Neural cell (in vitro differentiated cells): ENCODE measurements around the gene RFX3.

Experiments
- EP300 ChIP-seq: fragments of 450-650 bp; conservative IDR thresholded peaks from 2 replicates; pipeline ENCODE4 v1.6.1; 2014; ENCODE audit warnings: antibody characterized with exemption, mild to moderate bottlenecking, moderate library complexity; ENCODE audit not compliant: poor library complexity, severe bottlenecking
- EZH2 ChIP-seq: fragments of 200-600, 300-800 bp; shearing (Covaris generic), sonication (generic); IDR thresholded peaks from 2 replicates; pipeline ENCODE4 v1.6.1; 2014; ENCODE audit warnings: antibody characterized with exemption, low read length, borderline replicate concordance, mild to moderate bottlenecking; ENCODE audit not compliant: insufficient read depth, poor library complexity, severe bottlenecking
- MXI1 ChIP-seq: fragments of 450-650 bp; conservative IDR thresholded peaks from 2 replicates; pipeline ENCODE4 v1.6.1; 2014; ENCODE audit warnings: antibody characterized with exemption, mild to moderate bottlenecking; ENCODE audit not compliant: poor library complexity, severe bottlenecking
- POLR2AphosphoS5 ChIP-seq: IDR thresholded peaks from 2 replicates; pipeline ENCODE4 v1.6.1; 2012
- SMC3 ChIP-seq: fragments of 450-650 bp; conservative IDR thresholded peaks from 2 replicates; pipeline ENCODE4 v1.6.1; 2014; ENCODE audit warnings: antibody characterized with exemption, mild to moderate bottlenecking, moderate library complexity; ENCODE audit not compliant: poor library complexity
- TAF1 ChIP-seq: IDR thresholded peaks from 2 replicates; pipeline ENCODE4 v1.6.1; 2012; ENCODE audit warnings: low read depth
- TF ChIP-seq, protein P1 (sequence below): fragments of 450-650 bp; IDR thresholded peaks from 2 replicates; pipeline ENCODE4 v1.5.1; 2014; ENCODE audit warnings: antibody characterized with exemption, mild to moderate bottlenecking, moderate library complexity; ENCODE audit not compliant: poor library complexity, severe bottlenecking

DNA sequence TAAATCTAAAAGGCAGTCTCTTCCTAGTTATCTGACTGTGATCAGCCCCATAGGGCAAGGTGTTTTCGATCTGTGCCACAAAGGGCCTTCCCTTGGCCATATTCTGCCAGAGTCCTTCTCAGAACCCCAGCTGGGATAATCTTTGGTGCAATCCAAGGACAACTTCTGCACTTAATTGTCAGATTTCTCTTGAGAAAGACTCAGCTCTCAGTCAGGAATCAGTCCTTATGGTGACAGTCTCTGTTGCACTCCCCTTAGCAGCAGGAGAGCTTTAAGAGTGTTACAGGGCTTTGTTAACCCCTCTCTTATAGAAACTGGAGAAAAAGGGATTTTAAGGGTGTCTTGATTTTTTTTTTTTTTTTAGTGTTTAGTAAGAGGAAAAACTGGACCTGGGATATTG lies 15.4 kb upstream of the RFX3 start:
- TF ChIP-seq, protein P1, sequence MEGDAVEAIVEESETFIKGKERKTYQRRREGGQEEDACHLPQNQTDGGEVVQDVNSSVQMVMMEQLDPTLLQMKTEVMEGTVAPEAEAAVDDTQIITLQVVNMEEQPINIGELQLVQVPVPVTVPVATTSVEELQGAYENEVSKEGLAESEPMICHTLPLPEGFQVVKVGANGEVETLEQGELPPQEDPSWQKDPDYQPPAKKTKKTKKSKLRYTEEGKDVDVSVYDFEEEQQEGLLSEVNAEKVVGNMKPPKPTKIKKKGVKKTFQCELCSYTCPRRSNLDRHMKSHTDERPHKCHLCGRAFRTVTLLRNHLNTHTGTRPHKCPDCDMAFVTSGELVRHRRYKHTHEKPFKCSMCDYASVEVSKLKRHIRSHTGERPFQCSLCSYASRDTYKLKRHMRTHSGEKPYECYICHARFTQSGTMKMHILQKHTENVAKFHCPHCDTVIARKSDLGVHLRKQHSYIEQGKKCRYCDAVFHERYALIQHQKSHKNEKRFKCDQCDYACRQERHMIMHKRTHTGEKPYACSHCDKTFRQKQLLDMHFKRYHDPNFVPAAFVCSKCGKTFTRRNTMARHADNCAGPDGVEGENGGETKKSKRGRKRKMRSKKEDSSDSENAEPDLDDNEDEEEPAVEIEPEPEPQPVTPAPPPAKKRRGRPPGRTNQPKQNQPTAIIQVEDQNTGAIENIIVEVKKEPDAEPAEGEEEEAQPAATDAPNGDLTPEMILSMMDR: no peak
- TF ChIP-seq EZH2 (no peak), SMC3 (no peak), EP300 (no peak), MXI1 (no peak), POLR2AphosphoS5 (no peak), TAF1 (no peak)
